ENCODE measurements around the gene FGD2.

DNA sequence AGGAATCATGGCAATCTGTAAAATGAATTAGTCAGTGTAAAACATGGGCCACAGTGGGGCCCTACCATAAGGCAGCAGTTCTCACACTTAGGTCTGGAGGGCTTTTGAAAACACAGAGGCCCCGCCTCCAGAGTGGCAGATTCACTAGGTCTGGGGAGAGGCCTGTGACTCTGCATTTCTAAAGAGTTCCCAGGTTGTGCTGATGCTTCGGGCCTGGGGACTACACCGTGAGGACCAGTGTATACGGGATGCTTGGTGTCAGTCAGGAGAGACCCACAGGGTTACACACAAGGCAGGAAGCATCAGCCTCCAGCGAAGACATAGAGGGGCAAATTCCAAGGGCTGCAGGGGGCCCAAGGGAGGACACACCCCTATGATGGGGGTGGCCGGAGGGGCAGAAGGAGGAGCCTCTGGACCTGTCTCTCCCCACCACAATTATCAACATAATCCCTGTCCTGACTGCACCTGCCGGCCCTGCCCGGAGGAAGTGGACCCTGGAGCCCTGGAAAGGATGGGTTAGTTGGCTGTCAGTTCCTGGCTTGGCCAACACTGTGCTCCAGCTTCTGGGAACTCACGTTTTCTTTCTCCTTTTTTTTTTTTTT is 46.7 kb downstream of the FGD2 start:
- TF ChIP-seq, protein P1, sequence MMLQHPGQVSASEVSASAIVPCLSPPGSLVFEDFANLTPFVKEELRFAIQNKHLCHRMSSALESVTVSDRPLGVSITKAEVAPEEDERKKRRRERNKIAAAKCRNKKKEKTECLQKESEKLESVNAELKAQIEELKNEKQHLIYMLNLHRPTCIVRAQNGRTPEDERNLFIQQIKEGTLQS (IDR thresholded peaks at IDR 0.05), result no peak
- TF ChIP-seq, protein P1 (CRISPR knock-in tag; conservative IDR thresholded peaks at IDR 0.05), result 0 out of 2 replicates have a peak, but pooled peaks have one; percentile 5
- no peak for TF ChIP-seq ZNF764 (CRISPR knock-in tag; IDR thresholded peaks at IDR 0.05; ENCODE audit: low read depth)
- no peak for TF ChIP-seq CBX8 (IDR thresholded peaks at IDR 0.05; ENCODE audit: borderline replicate concordance, extremely low read depth, low read depth, low read length, poor library complexity, severe bottlenecking)
- TF ChIP-seq SNIP1 (IDR thresholded peaks at IDR 0.05; ENCODE audit: low read depth), result no peak
- TF ChIP-seq, protein P2, sequence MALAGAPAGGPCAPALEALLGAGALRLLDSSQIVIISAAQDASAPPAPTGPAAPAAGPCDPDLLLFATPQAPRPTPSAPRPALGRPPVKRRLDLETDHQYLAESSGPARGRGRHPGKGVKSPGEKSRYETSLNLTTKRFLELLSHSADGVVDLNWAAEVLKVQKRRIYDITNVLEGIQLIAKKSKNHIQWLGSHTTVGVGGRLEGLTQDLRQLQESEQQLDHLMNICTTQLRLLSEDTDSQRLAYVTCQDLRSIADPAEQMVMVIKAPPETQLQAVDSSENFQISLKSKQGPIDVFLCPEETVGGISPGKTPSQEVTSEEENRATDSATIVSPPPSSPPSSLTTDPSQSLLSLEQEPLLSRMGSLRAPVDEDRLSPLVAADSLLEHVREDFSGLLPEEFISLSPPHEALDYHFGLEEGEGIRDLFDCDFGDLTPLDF (CRISPR knock-in tag; IDR thresholded peaks at IDR 0.05), result no peak
- TF ChIP-seq ZBED1 (IDR thresholded peaks at IDR 0.05), result no peak
